Activated B cell treated with CpG ODN at 0.5 μM for 24 hours (primary cell): ENCODE results near the gene PER2. TPM values are rescaled to one million over a fixed set of nuclear protein-coding genes. Genes with fewer than 3 reads are reported as not detected.

Experiments
- ATAC-seq: fragments of 200-7000 bp; cut with Tn5 transposase; one replicate; pipeline ENCODE4 v1.10.0; 2021; ENCODE audit warnings: low read depth, mild to moderate bottlenecking, moderate library complexity
- CTCF ChIA-PET: fragments of 350-600 bp; sonication (Branson Sonifier 250); formaldehyde crosslinking; loops from one replicate; lab custom pipeline; 2021; ENCODE audit warnings: antibody characterized with exemption; lab: Charles Lee
- POLR2A ChIA-PET: fragments of 350-600 bp; sonication (Branson Sonifier 250); formaldehyde crosslinking; loops from one replicate; lab custom pipeline; 2021; ENCODE audit warnings: antibody characterized with exemption; lab: Charles Lee
- DNase-seq: peaks from one replicate; pipeline ENCODE4 v3.0.0; 2022
- H3K27ac Mint-ChIP-seq: one replicate; pipeline ENCODE4 v1.8.0; 2020; ENCODE audit warnings: mixed read lengths
- H3K27me3 Mint-ChIP-seq: one replicate; pipeline ENCODE4 v1.8.0; 2021; ENCODE audit warnings: mixed read lengths
- H3K36me3 Mint-ChIP-seq: one replicate; pipeline ENCODE4 v1.8.0; 2021; ENCODE audit warnings: low read depth, mixed read lengths
- H3K4me1 Mint-ChIP-seq: one replicate; pipeline ENCODE4 v1.8.0; 2021; ENCODE audit warnings: mixed read lengths
- H3K4me3 Mint-ChIP-seq: one replicate; pipeline ENCODE4 v1.8.0; 2020; ENCODE audit warnings: mild to moderate bottlenecking, mixed read lengths
- H3K9me3 Mint-ChIP-seq: one replicate; pipeline ENCODE4 v1.8.0; 2020; ENCODE audit warnings: mixed read lengths
- CTCF ChIP-seq: fragments of 200-600 bp; IDR thresholded peaks from one replicate; pipeline ENCODE4 v1.8.0; 2022; ENCODE audit warnings: antibody characterized with exemption, mild to moderate bottlenecking
- intact Hi-C: fragments of 100-400 bp; cut with micrococcal nuclease; formaldehyde crosslinking; loops from one replicate; pipeline ENCODE4 v1.15.1; 2024
- total RNA-seq: library from RNA; stranded (reverse); gene quantifications from 2 replicates; pipeline ENCODE4 v1.2.3, GENCODE V29; 2022

Gene PER2
- total RNA-seq, 1 donor from 2014 or later: 16.6 TPM

- peak overlapping the region; percentile 35 for H3K4me3 Mint-ChIP-seq
- ChIA-PET CTCF (interaction anchor here (0.8 kb wide), 1 partner anchor 40 kb away, joined by 3 read pairs; no protein-coding TSS in a partner anchor), POLR2A (interaction anchor here (1.0 kb wide), 1 partner anchor 17 kb away, joined by 4 read pairs; no protein-coding TSS in a partner anchor)
- intact Hi-C loops: no loop called here
- ATAC-seq: no peak
- no peaks in the 10 kb centered on the region for H3K4me1 Mint-ChIP-seq
- H3K36me3 Mint-ChIP-seq: peaks cover 3% of the 10 kb centered on the region
- no peak for DNase-seq
- no peak overlapping the region for H3K27ac Mint-ChIP-seq
- H3K27me3 Mint-ChIP-seq: peaks cover 8% of the 10 kb centered on the region
- no peak for TF ChIP-seq CTCF
- no peaks in the 10 kb centered on the region for H3K9me3 Mint-ChIP-seq
Measured at GRCh38 chr2:238220892-238221521, 67.4 kb downstream of the PER2 start.

GRCh38 chr2:238220274-238220891, 68.0 kb downstream of the PER2 start:
- H3K4me3 Mint-ChIP-seq: no peak overlapping the region
- ATAC-seq: no peak
- H3K4me1 Mint-ChIP-seq: no peaks in the 10 kb centered on the region
- H3K27ac Mint-ChIP-seq: no peak overlapping the region
- DNase-seq: no peak
- no peak for TF ChIP-seq CTCF
- CTCF ChIA-PET: interaction anchor here (0.8 kb wide), 1 partner anchor 41 kb away, joined by 3 read pairs; no protein-coding TSS in a partner anchor
- POLR2A ChIA-PET: interaction anchor here (1.0 kb wide), 1 partner anchor 16 kb away, joined by 4 read pairs; no protein-coding TSS in a partner anchor
- H3K36me3 Mint-ChIP-seq: peaks cover 3% of the 10 kb centered on the region
- intact Hi-C loops: no loop called here
- peaks cover 13% of the 10 kb centered on the region for H3K27me3 Mint-ChIP-seq
- no peaks in the 10 kb centered on the region for H3K9me3 Mint-ChIP-seq

GRCh38 chr2:238216651-238217184, 71.7 kb downstream of the PER2 start:
- no peak for DNase-seq
- no peak for ATAC-seq
- Mint-ChIP-seq H3K4me1 (no peaks in the 10 kb centered on the region), H3K27ac (no peak overlapping the region), H3K27me3 (peaks cover 30% of the 10 kb centered on the region), H3K9me3 (no peaks in the 10 kb centered on the region), H3K4me3 (no peak overlapping the region), H3K36me3 (no peaks in the 10 kb centered on the region)
- POLR2A ChIA-PET: no interaction called here
- TF ChIP-seq CTCF: no peak
- CTCF ChIA-PET: no interaction called here
- intact Hi-C loops: no loop called here

- Mint-ChIP-seq H3K4me1 (peaks cover 19% of the 10 kb centered on the region), H3K27me3 (no peaks in the 10 kb centered on the region), H3K9me3 (no peaks in the 10 kb centered on the region), H3K36me3 (no peaks in the 10 kb centered on the region), H3K27ac (no peak overlapping the region), H3K4me3 (no peak overlapping the region)
- ChIA-PET POLR2A (no interaction called here), CTCF (no interaction called here)
- DNase-seq (no peak), ATAC-seq (no peak)
- TF ChIP-seq CTCF: no peak
- intact Hi-C loops: no loop called here
Measured at GRCh38 chr2:238207006-238207405, 81.4 kb downstream of the PER2 start.
